Measurements from ENCODE around the gene CRYBG3. TPM values are rescaled to one million over a fixed set of nuclear protein-coding genes. Genes with fewer than 3 reads are reported as not detected.
A peak's percentile ranks its signal among the peaks of the same experiment; 100 is the strongest.

Gene CRYBG3
- total and polyA plus RNA-seq, 5 donors from 2014 or later: 1.1 to 4.4 (median 1.3) TPM

GRCh38 chr3:97815149-97815917 lies 6.5 kb upstream of the CRYBG3 start:
- peaks cover 2% of the 10 kb centered on the region for H3K27me3 ChIP-seq (ENCODE audit: control insufficient read depth, insufficient read depth, low read length)
- peak; percentile 81 to 86 for ATAC-seq (ENCODE audit: low read depth in 2 of 2)
- Mint-ChIP-seq H3K9me3 (no peaks in the 10 kb centered on the region), H3K27me3 (peaks cover 20% of the 10 kb centered on the region), H3K4me3 (peak overlapping the region in 1 of 4 donors; percentile 21), H3K27ac (no peak overlapping the region), H3K4me1 (peaks cover 0 to 10% (median 3%) of the 10 kb centered on the region in 4 donors), H3K36me3 (no peaks in the 10 kb centered on the region)
- no peaks in the 10 kb centered on the region for H3K36me3 ChIP-seq (ENCODE audit: control insufficient read depth, insufficient read depth, low read length)
- no peaks in the 10 kb centered on the region for H3K9me3 ChIP-seq (ENCODE audit: control insufficient read depth in 2 of 2, low read length in 2 of 2)
- no peak overlapping the region for H3K27ac ChIP-seq (ENCODE audit: insufficient read depth, low read length, poor library complexity, severe bottlenecking)
- no peak overlapping the region for H3K4me3 ChIP-seq (ENCODE audit: low read depth, low read length)
- no peaks in the 10 kb centered on the region for H3K4me1 ChIP-seq (ENCODE audit: control insufficient read depth, insufficient read depth, low read length, poor library complexity, severe bottlenecking)
- peak in 1 of 3 donors; percentile 81 for DNase-seq

DNA sequence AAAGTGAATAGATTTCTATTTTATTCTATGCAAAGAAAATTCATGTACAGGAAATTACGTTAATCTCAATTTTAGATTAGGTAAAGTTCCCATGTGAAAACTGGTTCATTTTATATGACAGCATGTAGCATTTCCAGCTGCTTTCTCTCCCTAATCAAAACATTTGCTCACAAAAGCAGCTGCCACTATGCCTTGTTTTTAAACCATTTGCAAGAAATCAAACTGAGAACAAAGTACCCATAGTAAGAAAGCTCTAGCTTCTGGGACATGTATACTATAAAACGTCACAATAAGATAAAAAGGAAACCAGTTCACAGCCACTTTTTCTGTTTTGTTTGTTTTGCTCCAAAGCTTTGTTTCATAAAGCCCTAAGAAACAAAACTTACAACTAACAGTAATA lies 5.0 kb upstream of the CRYBG3 start:
- Histone ChIP-seq H3K27me3 (ENCODE audit: control insufficient read depth, insufficient read depth, low read length) (peaks cover 2% of the 10 kb centered on the region), H3K4me3 (ENCODE audit: low read depth, low read length) (no peak overlapping the region), H3K27ac (ENCODE audit: insufficient read depth, low read length, poor library complexity, severe bottlenecking) (no peak overlapping the region), H3K4me1 (ENCODE audit: control insufficient read depth, insufficient read depth, low read length, poor library complexity, severe bottlenecking) (peaks cover 12% of the 10 kb centered on the region), H3K9me3 (ENCODE audit: control insufficient read depth in 2 of 2, low read length in 2 of 2) (no peaks in the 10 kb centered on the region), H3K36me3 (ENCODE audit: control insufficient read depth, insufficient read depth, low read length) (no peaks in the 10 kb centered on the region)
- Mint-ChIP-seq H3K36me3 (no peaks in the 10 kb centered on the region), H3K27me3 (peaks cover 32% of the 10 kb centered on the region), H3K9me3 (no peaks in the 10 kb centered on the region), H3K4me1 (peaks cover 0 to 18% (median 10%) of the 10 kb centered on the region in 4 donors), H3K27ac (no peak overlapping the region), H3K4me3 (no peak overlapping the region)
- ATAC-seq (ENCODE audit: low read depth in 2 of 2): no peak
- no peak for DNase-seq

GRCh38 chr3:97817965-97818364 lies 3.8 kb upstream of the CRYBG3 start:
- H3K4me3 ChIP-seq (ENCODE audit: low read depth, low read length): no peak overlapping the region
- H3K36me3 ChIP-seq (ENCODE audit: control insufficient read depth, insufficient read depth, low read length): no peaks in the 10 kb centered on the region
- Mint-ChIP-seq H3K9me3 (no peaks in the 10 kb centered on the region), H3K27ac (no peak overlapping the region), H3K4me3 (no peak overlapping the region), H3K36me3 (no peaks in the 10 kb centered on the region), H3K4me1 (peaks cover 0 to 25% (median 15%) of the 10 kb centered on the region in 4 donors), H3K27me3 (peaks cover 37% of the 10 kb centered on the region)
- H3K27me3 ChIP-seq (ENCODE audit: control insufficient read depth, insufficient read depth, low read length): peaks cover 2% of the 10 kb centered on the region
- ATAC-seq (ENCODE audit: low read depth in 2 of 2) (no peak), DNase-seq (no peak)
- H3K9me3 ChIP-seq (ENCODE audit: control insufficient read depth in 2 of 2, low read length in 2 of 2): no peaks in the 10 kb centered on the region
- H3K27ac ChIP-seq (ENCODE audit: insufficient read depth, low read length, poor library complexity, severe bottlenecking): no peak overlapping the region
- peaks cover 21% of the 10 kb centered on the region for H3K4me1 ChIP-seq (ENCODE audit: control insufficient read depth, insufficient read depth, low read length, poor library complexity, severe bottlenecking)

DNA sequence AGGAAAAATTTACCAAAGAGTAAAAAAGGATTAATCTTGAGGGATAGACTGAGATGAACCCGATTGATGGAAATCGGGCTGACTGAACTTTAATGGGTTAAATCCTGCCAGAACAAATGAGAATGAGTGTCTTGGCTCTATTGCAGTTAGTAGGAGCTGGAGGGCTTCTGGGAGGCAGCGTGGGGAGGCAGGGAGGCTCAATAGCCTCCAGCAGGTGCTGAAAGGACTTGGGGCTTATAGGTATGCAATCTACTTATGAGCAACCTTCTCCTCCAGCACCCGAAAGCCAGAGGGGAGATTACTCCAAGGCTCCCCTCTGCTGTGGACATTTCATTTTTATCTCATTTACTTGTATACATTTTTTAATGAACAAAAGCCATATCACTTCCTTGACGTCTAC lies 1.0 kb upstream of the CRYBG3 start:
- H3K4me1 ChIP-seq (ENCODE audit: control insufficient read depth, insufficient read depth, low read length, poor library complexity, severe bottlenecking): peaks cover 22% of the 10 kb centered on the region
- peak overlapping the region in 2 of 3 donors; percentile 20 to 82 for H3K27ac Mint-ChIP-seq
- H3K36me3 ChIP-seq (ENCODE audit: control insufficient read depth, insufficient read depth, low read length): no peaks in the 10 kb centered on the region
- no peaks in the 10 kb centered on the region for H3K9me3 ChIP-seq (ENCODE audit: control insufficient read depth in 2 of 2, low read length in 2 of 2)
- H3K4me3 ChIP-seq (ENCODE audit: low read depth, low read length): peak overlapping the region; percentile 76
- peaks cover 8% of the 10 kb centered on the region for H3K27me3 ChIP-seq (ENCODE audit: control insufficient read depth, insufficient read depth, low read length)
- H3K4me3 Mint-ChIP-seq: peak overlapping the region; percentile 89 to 95 (median 92)
- peaks cover 0 to 31% (median 17%) of the 10 kb centered on the region in 4 donors for H3K4me1 Mint-ChIP-seq
- peaks cover 3% of the 10 kb centered on the region for H3K36me3 Mint-ChIP-seq
- H3K27ac ChIP-seq (ENCODE audit: insufficient read depth, low read length, poor library complexity, severe bottlenecking): no peak overlapping the region
- H3K27me3 Mint-ChIP-seq: peaks cover 53% of the 10 kb centered on the region
- no peak for ATAC-seq (ENCODE audit: low read depth in 2 of 2)
- no peaks in the 10 kb centered on the region for H3K9me3 Mint-ChIP-seq
- DNase-seq: no peak

DNA sequence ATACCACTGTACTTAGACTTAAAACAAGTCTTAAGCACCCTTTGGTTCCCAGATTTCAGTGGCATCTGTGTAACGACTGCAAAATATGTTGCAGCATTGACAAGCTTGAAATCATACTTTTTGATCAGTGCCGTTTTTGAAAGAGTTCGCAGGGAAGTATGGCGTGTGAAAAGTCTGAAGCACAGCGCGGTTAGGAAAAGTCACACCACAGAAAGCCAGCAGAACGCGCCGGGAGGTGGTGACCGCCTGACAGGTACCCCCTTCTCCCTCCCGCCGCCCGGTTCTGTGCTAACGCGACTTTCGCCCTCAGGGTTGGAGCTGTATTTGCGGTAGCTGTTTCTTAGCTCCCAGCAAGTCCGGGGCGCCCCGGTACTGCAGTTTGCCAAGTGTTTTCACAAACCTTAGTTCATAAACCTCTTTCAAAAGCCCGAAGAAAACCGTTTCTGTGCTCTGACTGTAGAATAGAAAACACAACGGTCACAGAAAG lies 481 bp upstream of the CRYBG3 start:
- DNase-seq: peak in 1 of 3 donors; percentile 35
- no peaks in the 10 kb centered on the region for H3K36me3 ChIP-seq (ENCODE audit: control insufficient read depth, insufficient read depth, low read length)
- H3K9me3 ChIP-seq (ENCODE audit: control insufficient read depth in 2 of 2, low read length in 2 of 2): no peaks in the 10 kb centered on the region
- H3K4me3 Mint-ChIP-seq: peak overlapping the region; percentile 89 to 95 (median 92)
- peaks cover 3% of the 10 kb centered on the region for H3K36me3 Mint-ChIP-seq
- peak in 1 of 2 donors; percentile 26 for ATAC-seq (ENCODE audit: low read depth in 2 of 2)
- H3K4me1 Mint-ChIP-seq: peaks cover 0 to 31% (median 17%) of the 10 kb centered on the region in 4 donors
- peak overlapping the region; percentile 53 for H3K27ac ChIP-seq (ENCODE audit: insufficient read depth, low read length, poor library complexity, severe bottlenecking)
- peak overlapping the region; percentile 76 for H3K4me3 ChIP-seq (ENCODE audit: low read depth, low read length)
- peaks cover 53% of the 10 kb centered on the region for H3K27me3 Mint-ChIP-seq
- H3K9me3 Mint-ChIP-seq: no peaks in the 10 kb centered on the region
- peaks cover 22% of the 10 kb centered on the region for H3K4me1 ChIP-seq (ENCODE audit: control insufficient read depth, insufficient read depth, low read length, poor library complexity, severe bottlenecking)
- H3K27ac Mint-ChIP-seq: peak overlapping the region; percentile 20 to 82 (median 74)
- H3K27me3 ChIP-seq (ENCODE audit: control insufficient read depth, insufficient read depth, low read length): peaks cover 8% of the 10 kb centered on the region

GRCh38 chr3:97822359-97822775 lies 556 bp downstream of the CRYBG3 start:
- H3K9me3 Mint-ChIP-seq: no peaks in the 10 kb centered on the region
- peaks cover 48% of the 10 kb centered on the region for H3K27me3 Mint-ChIP-seq
- peak overlapping the region; percentile 92 to 98 (median 94) for H3K4me3 Mint-ChIP-seq
- Histone ChIP-seq H3K9me3 (ENCODE audit: control insufficient read depth in 2 of 2, low read length in 2 of 2) (no peaks in the 10 kb centered on the region), H3K27me3 (ENCODE audit: control insufficient read depth, insufficient read depth, low read length) (peaks cover 8% of the 10 kb centered on the region), H3K27ac (ENCODE audit: insufficient read depth, low read length, poor library complexity, severe bottlenecking) (no peak overlapping the region), H3K4me3 (ENCODE audit: low read depth, low read length) (peak overlapping the region; percentile 60), H3K36me3 (ENCODE audit: control insufficient read depth, insufficient read depth, low read length) (no peaks in the 10 kb centered on the region), H3K4me1 (ENCODE audit: control insufficient read depth, insufficient read depth, low read length, poor library complexity, severe bottlenecking) (peaks cover 22% of the 10 kb centered on the region)
- H3K36me3 Mint-ChIP-seq: peaks cover 3% of the 10 kb centered on the region
- H3K4me1 Mint-ChIP-seq: peaks cover 0 to 31% (median 17%) of the 10 kb centered on the region in 4 donors
- peak in 2 of 3 donors; percentile 12 to 28 for DNase-seq
- ATAC-seq (ENCODE audit: low read depth in 2 of 2): no peak
- H3K27ac Mint-ChIP-seq: peak overlapping the region; percentile 76 to 88 (median 84)

DNA sequence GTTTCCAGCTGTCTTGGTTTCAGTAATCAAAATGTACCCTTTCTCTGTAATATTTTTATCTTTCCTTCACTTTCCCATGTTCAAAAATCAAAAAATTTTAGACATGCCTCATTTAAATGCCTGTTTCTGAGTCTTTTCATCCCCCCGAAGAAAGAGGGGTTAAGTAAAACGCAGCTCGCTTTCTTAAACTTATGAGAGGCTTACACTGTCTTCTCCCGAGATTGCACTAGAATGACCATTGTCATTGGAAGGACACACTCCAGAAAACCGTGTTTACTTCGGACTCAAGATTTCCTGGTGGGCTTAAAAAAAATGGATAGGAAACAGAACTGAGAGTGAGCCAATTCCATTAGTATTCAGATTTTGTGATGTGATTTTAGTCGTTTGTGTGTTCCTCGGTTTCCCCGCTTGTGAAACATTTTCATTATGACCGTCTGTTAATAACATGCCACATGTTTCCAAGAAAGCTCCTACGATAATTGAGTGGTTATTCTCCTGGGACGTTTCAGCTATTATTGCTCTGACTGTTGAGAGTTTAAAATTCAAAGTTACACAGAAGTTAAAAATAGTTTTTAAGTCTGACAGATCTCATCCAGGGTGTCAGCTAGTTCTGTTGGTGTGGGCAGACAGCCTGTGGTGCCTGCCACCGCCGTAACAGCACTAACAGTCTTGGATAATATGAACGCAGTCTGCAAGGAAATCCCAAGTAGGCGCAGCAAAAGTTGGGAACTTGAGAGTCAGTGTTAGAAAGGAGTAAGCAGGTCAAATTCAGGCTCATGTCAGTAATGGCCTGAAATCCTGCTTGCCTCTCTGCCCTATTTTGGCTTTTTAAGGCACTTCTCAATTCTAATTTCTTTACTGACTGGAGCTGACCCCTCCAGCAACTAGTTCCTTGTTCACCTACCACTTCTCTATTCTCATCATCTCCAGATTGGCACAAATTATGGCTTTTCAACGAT lies 1.5 kb downstream of the CRYBG3 start:
- no peaks in the 10 kb centered on the region for H3K9me3 ChIP-seq (ENCODE audit: control insufficient read depth in 2 of 2, low read length in 2 of 2)
- H3K36me3 ChIP-seq (ENCODE audit: control insufficient read depth, insufficient read depth, low read length): no peaks in the 10 kb centered on the region
- H3K4me3 ChIP-seq (ENCODE audit: low read depth, low read length): peak overlapping the region; percentile 60
- H3K4me1 Mint-ChIP-seq: peaks cover 0 to 31% (median 18%) of the 10 kb centered on the region in 4 donors
- H3K27me3 Mint-ChIP-seq: peaks cover 48% of the 10 kb centered on the region
- peaks cover 3% of the 10 kb centered on the region for H3K36me3 Mint-ChIP-seq
- peaks cover 8% of the 10 kb centered on the region for H3K27me3 ChIP-seq (ENCODE audit: control insufficient read depth, insufficient read depth, low read length)
- peak overlapping the region in 2 of 3 donors; percentile 76 to 84 for H3K27ac Mint-ChIP-seq
- DNase-seq (no peak), ATAC-seq (ENCODE audit: low read depth in 2 of 2) (no peak)
- H3K27ac ChIP-seq (ENCODE audit: insufficient read depth, low read length, poor library complexity, severe bottlenecking): no peak overlapping the region
- peak overlapping the region; percentile 92 to 98 (median 94) for H3K4me3 Mint-ChIP-seq
- H3K4me1 ChIP-seq (ENCODE audit: control insufficient read depth, insufficient read depth, low read length, poor library complexity, severe bottlenecking): peaks cover 22% of the 10 kb centered on the region
- no peaks in the 10 kb centered on the region for H3K9me3 Mint-ChIP-seq

All from CD4-positive, CD25-positive, alpha-beta regulatory T cell (primary cell).